ENCODE measurements around the gene DAB1. TPM values are rescaled to one million over a fixed set of nuclear protein-coding genes. Genes with fewer than 3 reads are reported as not detected.

Gene DAB1
- total and polyA plus RNA-seq, 2 of the 8 experiments (the other 6 are each of a cell fraction or from before 2014, with no cell fraction given), result 4.4 to 11.8 TPM

DNA sequence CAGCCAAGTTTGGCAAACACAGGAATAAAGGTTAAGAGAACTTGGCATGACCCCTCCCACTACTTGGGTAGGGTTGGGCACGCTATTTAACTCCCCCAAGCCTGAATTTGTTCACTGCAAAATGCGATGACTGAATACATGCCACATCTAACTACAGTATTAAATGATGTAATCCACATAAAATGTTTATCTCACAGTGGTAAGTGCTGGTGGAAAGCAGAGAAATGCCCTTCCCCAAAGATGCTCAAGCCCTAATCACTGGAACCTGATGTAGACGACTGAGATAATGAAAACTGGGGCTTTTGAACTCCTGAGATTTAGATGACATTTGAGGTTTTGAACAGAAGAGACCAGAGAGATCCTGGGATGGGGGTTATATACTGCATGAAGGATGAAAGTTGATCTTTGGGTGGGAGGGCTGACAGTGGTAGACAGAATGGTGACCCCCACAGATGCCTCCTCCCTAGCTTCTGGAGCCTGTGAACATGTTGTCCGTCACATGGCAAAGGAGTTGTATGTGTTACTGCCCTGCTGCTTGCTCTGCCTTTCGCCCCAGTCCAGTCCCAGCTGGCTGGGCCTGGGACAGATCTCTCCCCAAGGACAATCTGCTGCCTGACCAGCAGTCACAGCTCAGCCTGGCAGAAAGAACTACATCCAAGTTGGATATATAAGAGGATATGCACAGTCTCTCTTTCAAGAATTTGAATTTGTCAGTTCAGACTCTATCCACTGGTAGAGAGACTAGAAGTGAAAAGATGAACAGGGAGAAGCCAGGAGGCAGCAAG is 120.9 kb downstream of the DAB1 start (continued):
- no peak for TF ChIP-seq SAP30 (IDR thresholded peaks at IDR 0.05; ENCODE audit: insufficient read depth, insufficient replicate concordance, low read length)
- TF ChIP-seq ZNF274 (IDR thresholded peaks at IDR 0.05; ENCODE audit: borderline replicate concordance, extremely low read depth, low read length), result no peak
- TF ChIP-seq EP300 (IDR thresholded peaks at IDR 0.05; ENCODE audit: borderline replicate concordance in 1 of 2, low read depth in 2 of 2, low read length in 2 of 2), result no peak
- no peak for TF ChIP-seq RFX5 (IDR thresholded peaks at IDR 0.05; ENCODE audit: borderline replicate concordance, low read depth, low read length)
- TF ChIP-seq EGR1 (IDR thresholded peaks at IDR 0.05; ENCODE audit: borderline replicate concordance, low read depth, low read length), result no peak
- TF ChIP-seq, protein P1, sequence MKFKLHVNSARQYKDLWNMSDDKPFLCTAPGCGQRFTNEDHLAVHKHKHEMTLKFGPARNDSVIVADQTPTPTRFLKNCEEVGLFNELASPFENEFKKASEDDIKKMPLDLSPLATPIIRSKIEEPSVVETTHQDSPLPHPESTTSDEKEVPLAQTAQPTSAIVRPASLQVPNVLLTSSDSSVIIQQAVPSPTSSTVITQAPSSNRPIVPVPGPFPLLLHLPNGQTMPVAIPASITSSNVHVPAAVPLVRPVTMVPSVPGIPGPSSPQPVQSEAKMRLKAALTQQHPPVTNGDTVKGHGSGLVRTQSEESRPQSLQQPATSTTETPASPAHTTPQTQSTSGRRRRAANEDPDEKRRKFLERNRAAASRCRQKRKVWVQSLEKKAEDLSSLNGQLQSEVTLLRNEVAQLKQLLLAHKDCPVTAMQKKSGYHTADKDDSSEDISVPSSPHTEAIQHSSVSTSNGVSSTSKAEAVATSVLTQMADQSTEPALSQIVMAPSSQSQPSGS (IDR thresholded peaks at IDR 0.05; ENCODE audit: low read length), result no peak
- TF ChIP-seq CTBP2 (IDR thresholded peaks at IDR 0.05; ENCODE audit: borderline replicate concordance, insufficient read depth, insufficient read length, low read length), result no peak

Data from H1 (cell line).